Breast epithelium (tissue), 4 donors: Measurements from ENCODE around the gene CPNE2. TPM values are rescaled to one million over a fixed set of nuclear protein-coding genes. Genes with fewer than 3 reads are reported as not detected.

Source experiments
- DNase-seq, 2 donors: peaks; one replicate each; pipeline ENCODE4 v3.0.0-alpha.2; 2019; ENCODE audit warnings: low spot score in 2 of 2
- H3K27ac ChIP-seq, 2 donors: fragments of 200-600 bp; sonication (generic) in 1 of 2; one replicate each; pipeline ENCODE4 v1.5.1; 2016 to 2019; ENCODE audit warnings: mild to moderate bottlenecking in 1 of 2
- H3K27me3 ChIP-seq, 2 donors: fragments of 200-600 bp; sonication (generic) in 1 of 2; one replicate each; pipeline versions ENCODE4 v1.5.1 to v1.6.0; 2017 to 2019; ENCODE audit warnings: control low read depth in 1 of 2, mild to moderate bottlenecking in 1 of 2
- H3K36me3 ChIP-seq: fragments of 200-600 bp; one replicate; pipeline ENCODE4 v1.5.1; 2019
- H3K4me1 ChIP-seq, 2 donors: fragments of 200-600 bp; sonication (generic); one replicate each; pipeline ENCODE4 v1.5.1; 2016 to 2019; ENCODE audit warnings: control low read depth in 1 of 2
- H3K4me3 ChIP-seq, 3 donors: fragments of 200-600 bp; sonication (generic); 1 replicate in 2 of 3; 2 replicates in 1 of 3; pipeline ENCODE4 v1.5.1; 2016 to 2019; ENCODE audit warnings: mild to moderate bottlenecking in 3 of 3, moderate library complexity in 2 of 3
- H3K9me3 ChIP-seq, 2 donors: fragments of 200-600 bp; sonication (generic) in 1 of 2; one replicate each; pipeline ENCODE4 v1.5.1; 2016 to 2019; ENCODE audit warnings: control low read depth in 1 of 2
- POLR2A ChIP-seq: fragments of 450-650 bp; IDR thresholded peaks from one replicate; pipeline ENCODE4 v1.6.1; 2016; ENCODE audit warnings: antibody characterized with exemption, mild to moderate bottlenecking, moderate library complexity
- POLR2AphosphoS5 ChIP-seq, 3 donors: sonication (generic); formaldehyde crosslinking; IDR thresholded peaks; one replicate each; pipeline ENCODE4 v1.6.1; 2017; ENCODE audit warnings: antibody characterized with exemption in 3 of 3
- intact Hi-C: fragments of 100-400 bp; cut with DNase I; formaldehyde crosslinking; loops from one replicate; pipeline ENCODE4 v1.15.1; 2023; ENCODE audit warnings: low total_unique reads
- total RNA-seq, 3 donors: library from RNA; depleted of rRNA; stranded (reverse); fragments of >200 nt; gene quantifications; one replicate each; pipeline ENCODE4 v1.1.0, GENCODE V29; 2016
- TF ChIP-seq, protein P1 (sequence below), 3 donors: fragments of 450-650 bp; IDR thresholded peaks; one replicate each; pipeline ENCODE4 v1.5.1; 2016 to 2017; ENCODE audit warnings: antibody characterized with exemption in 3 of 3, mild to moderate bottlenecking in 3 of 3, moderate library complexity in 3 of 3

The CPNE2 gene
- total RNA-seq, 3 donors from 2014 or later, result 13.9 to 56.5 (median 26.5) TPM

DNA sequence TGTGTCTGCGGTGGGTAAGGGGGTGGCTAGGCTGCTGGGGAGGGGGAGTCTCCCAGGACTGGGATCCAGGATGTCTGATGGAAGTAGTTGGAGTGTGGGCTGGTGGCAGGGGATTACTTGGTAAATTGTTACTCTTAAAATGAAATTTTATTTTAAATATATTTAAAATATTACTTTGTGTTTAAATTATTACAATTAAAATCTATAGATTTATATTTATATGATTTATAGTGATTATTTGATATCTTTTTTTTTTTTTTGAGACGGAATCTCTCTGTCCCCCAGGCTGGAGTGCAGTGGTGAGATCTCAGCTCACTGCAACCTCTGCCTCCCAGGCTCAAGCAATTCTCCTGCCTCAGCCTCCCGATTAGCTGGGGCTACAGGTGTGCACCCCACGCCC lies 18.6 kb downstream of the CPNE2 start:
- no peak overlapping the region for H3K4me3 ChIP-seq
- DNase-seq, result no peak
- no peaks in the 10 kb centered on the region for H3K4me1 ChIP-seq
- H3K27me3 ChIP-seq, result no peaks in the 10 kb centered on the region
- H3K36me3 ChIP-seq, result no peaks in the 10 kb centered on the region
- no peaks in the 10 kb centered on the region for H3K9me3 ChIP-seq
- H3K27ac ChIP-seq, result no peak overlapping the region
- intact Hi-C loops, result no loop called here
- TF ChIP-seq POLR2A, result no peak
- TF ChIP-seq, protein P1, sequence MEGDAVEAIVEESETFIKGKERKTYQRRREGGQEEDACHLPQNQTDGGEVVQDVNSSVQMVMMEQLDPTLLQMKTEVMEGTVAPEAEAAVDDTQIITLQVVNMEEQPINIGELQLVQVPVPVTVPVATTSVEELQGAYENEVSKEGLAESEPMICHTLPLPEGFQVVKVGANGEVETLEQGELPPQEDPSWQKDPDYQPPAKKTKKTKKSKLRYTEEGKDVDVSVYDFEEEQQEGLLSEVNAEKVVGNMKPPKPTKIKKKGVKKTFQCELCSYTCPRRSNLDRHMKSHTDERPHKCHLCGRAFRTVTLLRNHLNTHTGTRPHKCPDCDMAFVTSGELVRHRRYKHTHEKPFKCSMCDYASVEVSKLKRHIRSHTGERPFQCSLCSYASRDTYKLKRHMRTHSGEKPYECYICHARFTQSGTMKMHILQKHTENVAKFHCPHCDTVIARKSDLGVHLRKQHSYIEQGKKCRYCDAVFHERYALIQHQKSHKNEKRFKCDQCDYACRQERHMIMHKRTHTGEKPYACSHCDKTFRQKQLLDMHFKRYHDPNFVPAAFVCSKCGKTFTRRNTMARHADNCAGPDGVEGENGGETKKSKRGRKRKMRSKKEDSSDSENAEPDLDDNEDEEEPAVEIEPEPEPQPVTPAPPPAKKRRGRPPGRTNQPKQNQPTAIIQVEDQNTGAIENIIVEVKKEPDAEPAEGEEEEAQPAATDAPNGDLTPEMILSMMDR (IDR thresholded peaks at IDR 0.05), result no peak
- no peak for TF ChIP-seq POLR2AphosphoS5 (IDR thresholded peaks at IDR 0.05)

- Histone ChIP-seq H3K9me3 (no peaks in the 10 kb centered on the region), H3K27ac (no peak overlapping the region), H3K27me3 (no peaks in the 10 kb centered on the region), H3K4me1 (no peaks in the 10 kb centered on the region), H3K36me3 (no peaks in the 10 kb centered on the region), H3K4me3 (no peak overlapping the region)
- no peak for DNase-seq
- intact Hi-C loops, result no loop called here
- TF ChIP-seq POLR2A, result no peak
- TF ChIP-seq POLR2AphosphoS5 (IDR thresholded peaks at IDR 0.05), result no peak
- TF ChIP-seq, protein P1 (IDR thresholded peaks at IDR 0.05), result no peak
Observed at GRCh38 chr16:57111420-57111819, 19.0 kb downstream of the CPNE2 start.

DNA sequence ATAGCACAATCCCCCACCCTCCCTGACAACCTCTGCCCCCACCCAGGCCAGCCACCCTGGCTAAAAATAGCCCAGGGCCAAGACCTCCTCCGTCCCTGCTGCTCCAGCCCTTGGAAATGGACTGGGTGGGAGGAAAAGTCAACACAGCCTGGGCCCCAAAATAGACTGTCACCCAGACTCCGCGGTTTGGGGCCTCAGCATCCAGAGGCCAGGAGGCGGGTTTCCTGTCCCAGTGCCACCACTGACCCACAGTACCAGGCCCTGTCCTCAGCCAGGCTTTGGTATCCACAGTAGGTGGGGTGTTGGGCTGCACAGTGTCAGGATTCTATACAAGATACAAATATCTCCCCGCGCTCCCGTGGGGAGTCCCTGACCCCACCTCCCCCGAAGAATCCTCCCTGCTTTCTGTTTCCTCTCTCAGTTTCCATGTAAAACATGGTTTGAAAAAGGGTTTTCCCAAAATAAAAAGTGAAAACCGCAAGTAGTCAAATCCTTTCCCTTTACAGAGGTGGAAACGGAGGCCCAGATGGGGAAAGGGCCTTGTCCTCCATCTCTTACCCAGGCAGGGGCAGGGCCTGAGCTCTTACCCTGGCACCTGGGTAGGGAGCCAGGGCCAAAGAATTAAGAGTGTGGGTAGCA lies 20.1 kb downstream of the CPNE2 start:
- TF ChIP-seq, protein P1 (IDR thresholded peaks at IDR 0.05), result no peak
- TF ChIP-seq POLR2A (no peak), POLR2AphosphoS5 (IDR thresholded peaks at IDR 0.05) (no peak)
- Histone ChIP-seq H3K27me3 (no peaks in the 10 kb centered on the region), H3K4me1 (no peaks in the 10 kb centered on the region), H3K9me3 (no peaks in the 10 kb centered on the region), H3K4me3 (no peak overlapping the region), H3K27ac (no peak overlapping the region), H3K36me3 (no peaks in the 10 kb centered on the region)
- intact Hi-C loops, result no loop called here
- no peak for DNase-seq

DNA sequence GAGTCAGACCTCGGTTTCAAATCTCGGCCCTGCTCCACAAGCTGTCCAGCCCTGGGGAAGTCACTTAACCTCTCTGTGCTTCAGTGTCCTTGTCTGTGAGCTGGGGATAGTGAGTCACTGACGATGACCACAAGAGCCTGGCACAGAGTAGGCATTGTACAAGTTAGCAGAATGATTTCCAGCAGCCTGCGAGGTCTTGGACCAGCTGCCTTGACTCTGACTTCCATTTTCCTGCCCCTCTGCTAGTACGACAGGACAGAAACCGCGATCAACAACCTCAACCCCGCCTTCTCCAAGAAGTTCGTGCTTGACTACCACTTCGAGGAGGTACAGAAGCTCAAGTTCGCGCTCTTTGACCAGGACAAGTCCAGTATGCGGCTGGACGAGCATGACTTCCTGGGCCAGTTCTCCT lies 20.7 kb downstream of the CPNE2 start:
- H3K9me3 ChIP-seq, result no peaks in the 10 kb centered on the region
- H3K27ac ChIP-seq, result no peak overlapping the region
- H3K27me3 ChIP-seq, result no peaks in the 10 kb centered on the region
- TF ChIP-seq POLR2AphosphoS5 (IDR thresholded peaks at IDR 0.05), result no peak
- TF ChIP-seq, protein P1 (IDR thresholded peaks at IDR 0.05), result no peak
- TF ChIP-seq POLR2A, result no peak
- no peaks in the 10 kb centered on the region for H3K4me1 ChIP-seq
- intact Hi-C loops, result no loop called here
- DNase-seq, result no peak
- H3K4me3 ChIP-seq, result no peak overlapping the region
- H3K36me3 ChIP-seq, result no peaks in the 10 kb centered on the region

DNA sequence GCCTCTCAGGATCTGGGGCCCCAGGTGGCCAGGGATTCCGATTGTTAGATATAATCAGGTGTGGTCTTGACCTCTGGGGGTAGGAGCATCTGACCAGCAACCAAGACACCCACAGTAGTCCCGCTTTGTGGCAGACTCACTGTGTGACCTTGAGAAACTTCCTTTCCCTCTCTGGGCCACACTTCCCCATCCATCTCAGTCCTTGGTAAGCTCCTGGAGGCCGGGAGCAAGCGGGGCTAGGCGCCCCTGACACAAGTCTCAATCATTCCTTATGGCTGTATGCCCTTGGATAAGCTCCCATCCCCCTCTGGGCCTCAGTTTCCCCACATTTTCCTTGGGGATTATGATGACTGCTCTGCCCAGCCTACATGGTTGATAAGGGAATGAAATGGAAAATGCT lies 21.3 kb downstream of the CPNE2 start:
- H3K36me3 ChIP-seq, result no peaks in the 10 kb centered on the region
- intact Hi-C loops, result no loop called here
- H3K27ac ChIP-seq, result no peak overlapping the region
- DNase-seq, result no peak
- H3K27me3 ChIP-seq, result no peaks in the 10 kb centered on the region
- TF ChIP-seq POLR2A, result no peak
- TF ChIP-seq POLR2AphosphoS5 (IDR thresholded peaks at IDR 0.05), result no peak
- TF ChIP-seq, protein P1 (IDR thresholded peaks at IDR 0.05), result no peak
- H3K4me1 ChIP-seq, result no peaks in the 10 kb centered on the region
- H3K9me3 ChIP-seq, result no peaks in the 10 kb centered on the region
- H3K4me3 ChIP-seq, result no peak overlapping the region
